Skeletal muscle tissue (tissue), 4 donors: ENCODE results near the gene HPN. TPM values are rescaled to one million over a fixed set of nuclear protein-coding genes. Genes with fewer than 3 reads are reported as not detected.
"Not testable (repeated sequence)": the region's sequence is repeated elsewhere in the genome, so short reads cannot be mapped to it uniquely, and the experiment has no call there.

ENCODE experiments used
- H3K27ac ChIP-seq: one replicate; pipeline ENCODE4 v1.7.0; 2013; ENCODE audit warnings: mild to moderate bottlenecking, low read depth, low read length, inconsistent platforms
- H3K27me3 ChIP-seq, 3 donors: one replicate each; pipeline ENCODE4 v1.7.0; 2013; ENCODE audit warnings: low read length in 3 of 3; ENCODE audit not compliant: control insufficient read depth in 3 of 3, insufficient read depth in 3 of 3
- H3K36me3 ChIP-seq, 3 donors: one replicate each; pipeline ENCODE4 v1.7.0; 2013; ENCODE audit warnings: low read length in 3 of 3; ENCODE audit not compliant: control insufficient read depth in 3 of 3, insufficient read depth in 3 of 3
- H3K4me1 ChIP-seq, 3 donors: one replicate each; pipeline ENCODE4 v1.7.0; 2013; ENCODE audit warnings: low read length in 3 of 3, mild to moderate bottlenecking in 3 of 3; ENCODE audit not compliant: control insufficient read depth in 3 of 3, insufficient read depth in 3 of 3
- H3K4me3 ChIP-seq, 3 donors: one replicate each; pipeline ENCODE4 v1.7.0; 2013; ENCODE audit warnings: low read length in 3 of 3
- H3K9ac ChIP-seq, 3 donors: one replicate each; pipeline ENCODE4 v1.7.0; 2013; ENCODE audit warnings: low read length in 3 of 3, mild to moderate bottlenecking in 3 of 3, moderate library complexity in 2 of 3, low read depth in 1 of 3
- H3K9me3 ChIP-seq, 3 donors: one replicate each; pipeline ENCODE4 v1.7.0; 2013; ENCODE audit warnings: low read length in 3 of 3; ENCODE audit not compliant: control insufficient read depth in 3 of 3
- total RNA-seq: library from RNA; depleted of rRNA; stranded (reverse); fragments of >200 nt; gene quantifications from one replicate; pipeline ENCODE4 v1.2.3, GENCODE V29; 2014
- donor health status: Osteomylitis.

The HPN gene
- total RNA-seq: 0.52 TPM

DNA sequence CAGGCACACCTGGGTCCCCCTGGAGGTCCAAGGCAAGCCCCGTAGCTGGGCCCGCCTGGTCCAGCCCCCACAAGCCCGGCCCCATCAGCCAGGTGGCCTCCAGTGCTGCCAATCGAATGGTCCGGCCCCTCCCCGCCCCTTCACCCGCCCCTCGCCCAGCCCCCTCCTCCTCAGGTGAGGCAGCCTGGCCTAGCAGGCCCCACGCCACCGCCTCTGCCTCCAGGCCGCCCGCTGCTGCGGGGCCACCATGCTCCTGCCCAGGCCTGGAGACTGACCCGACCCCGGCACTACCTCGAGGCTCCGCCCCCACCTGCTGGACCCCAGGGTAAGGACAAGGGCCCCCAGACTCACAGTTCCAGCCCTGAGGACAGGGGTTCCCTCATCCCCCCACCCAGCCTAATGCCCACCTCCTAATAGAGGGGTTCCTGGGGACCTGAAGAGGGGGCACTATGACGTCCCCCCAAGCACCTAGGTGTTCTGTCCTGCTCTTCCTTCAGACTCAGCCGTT, at the start of gene HPN:
Gene HPN (plus strand): TSS at position 174 of the 508 bp plus-strand sequence. CDS start 786 bp downstream, outside the sequence.
- Histone ChIP-seq H3K4me1 (peaks cover 61 to 90% (median 85%) of the 10 kb centered on the region in 3 donors), H3K4me3 (peak within 1 kb of the TSS; percentile 46 to 52 (median 46)), H3K27me3 (no peaks in the 10 kb centered on the region), H3K9me3 (no peaks in the 10 kb centered on the region), H3K9ac (peak within 1 kb of the TSS; percentile 77 to 85 (median 83)), H3K36me3 (peaks cover 9 to 12% (median 10%) of the 10 kb centered on the region in 3 donors), H3K27ac (peak within 1 kb of the TSS; percentile 96)

DNA sequence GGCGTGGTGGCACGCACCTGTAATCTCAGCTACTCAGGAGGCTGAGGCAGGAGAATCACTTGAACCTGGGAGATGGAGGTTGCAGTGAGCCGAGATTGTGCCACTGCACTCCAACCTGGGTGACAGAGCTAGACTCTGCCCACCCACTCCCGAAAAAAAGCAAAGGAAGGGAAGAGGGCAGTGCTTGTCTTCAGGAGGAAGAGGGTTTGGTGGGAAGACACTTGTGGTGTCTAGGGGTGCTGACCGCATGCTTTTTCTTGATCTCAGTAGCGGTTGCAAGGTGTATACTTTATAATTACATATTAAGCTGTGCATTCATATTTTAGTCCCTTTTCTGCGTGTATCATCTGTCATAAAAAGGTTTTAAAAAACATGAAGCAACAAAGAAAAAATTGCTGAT, 48.9 kb upstream of the HPN start:
- H3K36me3 ChIP-seq, H3K4me3 ChIP-seq, H3K27ac ChIP-seq, H3K27me3 ChIP-seq, H3K9ac ChIP-seq, H3K9me3 ChIP-seq: not testable (repeated sequence)
- H3K4me1 ChIP-seq: peaks cover 9 to 35% (median 22%) of the 10 kb centered on the region in 3 donors

DNA sequence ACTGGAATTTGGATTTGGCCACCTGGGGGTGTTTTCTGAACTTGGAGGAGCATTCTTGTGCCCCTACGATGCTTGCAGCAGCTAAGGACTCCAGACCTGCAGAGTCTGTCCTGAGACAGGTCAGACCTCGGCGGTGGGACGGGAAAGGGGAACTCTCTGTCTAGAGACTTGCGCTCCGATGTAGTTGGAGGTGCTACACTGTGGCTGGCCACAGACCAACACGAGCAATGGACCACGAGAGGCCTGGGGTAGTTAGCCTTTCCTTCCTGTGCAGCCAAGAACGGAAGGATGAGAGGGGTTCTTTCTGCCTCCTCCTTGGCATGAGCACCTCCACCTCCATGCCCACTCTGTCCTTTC, 47.3 kb upstream of the HPN start:
- Histone ChIP-seq H3K9ac (peak overlapping the region; percentile 86 to 87 (median 87)), H3K4me1 (peaks cover 16 to 47% (median 30%) of the 10 kb centered on the region in 3 donors), H3K27me3 (no peaks in the 10 kb centered on the region), H3K36me3 (peaks cover 0 to 6% (median 5%) of the 10 kb centered on the region in 3 donors), H3K4me3 (peak overlapping the region; percentile 68 to 78 (median 76)), H3K9me3 (no peaks in the 10 kb centered on the region), H3K27ac (peak overlapping the region; percentile 94)

DNA sequence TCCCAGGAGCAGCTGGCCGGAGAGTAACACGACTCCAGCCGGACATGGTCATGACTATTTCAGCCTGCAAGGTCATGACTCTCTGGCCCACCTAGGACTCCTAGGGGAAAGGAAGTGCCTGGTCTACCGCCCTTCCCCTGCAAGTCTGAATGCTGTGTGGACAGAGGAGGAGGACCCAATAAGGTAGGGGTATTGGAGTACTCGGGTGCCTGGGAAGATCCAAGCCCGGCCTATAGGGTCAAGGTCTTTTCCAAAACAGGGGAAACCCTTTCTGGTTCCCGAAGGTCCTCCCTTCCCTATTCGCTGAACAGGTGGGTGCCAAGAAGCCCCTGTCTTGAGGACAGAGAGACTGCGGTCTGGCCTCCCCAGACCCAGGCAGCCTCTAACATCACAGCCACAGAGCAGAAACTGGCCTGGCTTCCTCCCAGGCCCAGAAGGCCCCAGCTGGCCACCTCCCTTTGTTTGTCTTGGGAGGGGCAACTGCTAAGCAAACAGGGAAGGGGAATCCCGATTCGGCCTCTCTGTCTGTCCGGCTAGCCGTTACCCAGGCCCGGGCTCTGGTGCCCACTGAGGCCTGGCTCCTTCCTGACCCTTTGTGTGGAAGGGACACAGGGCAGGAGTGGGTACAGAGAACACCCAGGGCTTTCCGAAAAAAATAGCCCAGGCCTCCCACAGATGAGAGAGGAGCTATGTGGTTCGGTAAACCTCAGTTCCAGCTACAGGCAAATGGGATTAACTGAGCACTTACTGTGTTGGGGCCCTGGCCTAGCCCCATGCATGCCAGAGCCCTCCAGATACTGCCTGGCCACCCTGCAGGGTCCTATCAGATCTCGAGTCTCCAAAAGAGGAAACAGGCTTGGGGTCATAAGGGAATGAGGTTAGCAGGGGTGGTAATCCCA, 46.6 kb upstream of the HPN start:
- Histone ChIP-seq H3K9ac (peak overlapping the region; percentile 86 to 87 (median 87)), H3K27ac (peak overlapping the region; percentile 94), H3K4me1 (peaks cover 21 to 52% (median 35%) of the 10 kb centered on the region in 3 donors), H3K36me3 (peaks cover 0 to 6% (median 5%) of the 10 kb centered on the region in 3 donors), H3K4me3 (peak overlapping the region; percentile 68 to 78 (median 76)), H3K27me3 (no peaks in the 10 kb centered on the region), H3K9me3 (no peaks in the 10 kb centered on the region)

DNA sequence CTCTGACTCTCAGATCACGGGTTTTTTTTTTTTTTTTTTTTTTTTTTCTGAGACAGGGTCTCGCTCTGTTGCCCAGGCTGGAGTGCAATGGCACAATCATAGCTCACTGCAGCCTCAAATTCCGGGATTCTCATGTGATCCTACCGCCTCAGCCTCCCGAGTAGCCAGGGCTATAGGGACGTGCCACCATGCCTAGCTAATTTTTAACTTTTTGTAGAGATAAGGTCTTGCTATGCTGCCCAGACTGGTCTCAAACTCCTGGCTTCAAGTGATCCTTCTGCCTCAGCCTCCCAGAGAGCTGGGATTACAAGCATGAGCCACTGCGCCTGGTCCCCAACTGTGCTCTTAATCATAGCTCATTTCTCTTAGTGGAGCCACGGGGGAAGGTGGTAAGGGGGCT, 46.0 kb upstream of the HPN start:
- Histone ChIP-seq H3K27me3 (no peaks in the 10 kb centered on the region), H3K27ac (peak overlapping the region; percentile 94), H3K4me3 (peak overlapping the region; percentile 68 to 78 (median 76)), H3K9me3 (no peaks in the 10 kb centered on the region), H3K36me3 (peaks cover 0 to 6% (median 5%) of the 10 kb centered on the region in 3 donors), H3K9ac (peak overlapping the region; percentile 86 to 87 (median 87)), H3K4me1 (peaks cover 23 to 52% (median 35%) of the 10 kb centered on the region in 3 donors)

DNA sequence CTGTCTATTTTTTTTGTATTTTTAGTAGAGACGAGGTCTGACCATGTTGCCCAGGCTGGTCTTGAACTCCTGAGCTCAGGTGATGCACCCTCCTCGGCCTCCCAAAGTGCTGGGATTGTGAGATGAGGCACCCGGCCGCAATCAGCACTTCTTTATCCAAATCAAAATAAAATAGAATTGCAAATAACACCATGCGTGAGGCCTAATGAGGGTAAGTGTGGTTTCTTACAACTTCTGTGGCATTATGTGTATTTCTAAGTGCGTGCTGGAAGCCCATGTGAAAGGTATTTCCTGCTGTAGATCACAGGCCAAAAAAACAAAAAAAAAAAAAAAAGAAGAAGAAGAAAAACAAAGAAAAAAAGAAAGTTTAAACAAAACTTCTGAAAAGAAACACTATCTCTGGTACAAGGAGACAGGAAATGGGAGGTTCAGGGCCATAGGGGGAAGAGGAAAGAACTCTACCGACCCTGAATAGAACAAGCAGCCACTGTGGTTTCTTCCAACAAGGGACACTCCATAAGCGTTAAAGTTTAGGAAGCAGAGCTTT, 44.4 kb upstream of the HPN start:
- peaks cover 3 to 6% (median 5%) of the 10 kb centered on the region in 3 donors for H3K36me3 ChIP-seq
- H3K9ac ChIP-seq: no peak overlapping the region
- H3K9me3 ChIP-seq: no peaks in the 10 kb centered on the region
- no peaks in the 10 kb centered on the region for H3K27me3 ChIP-seq
- peak overlapping the region; percentile 94 for H3K27ac ChIP-seq
- H3K4me3 ChIP-seq: no peak overlapping the region
- H3K4me1 ChIP-seq: peaks cover 27 to 64% (median 41%) of the 10 kb centered on the region in 3 donors

DNA sequence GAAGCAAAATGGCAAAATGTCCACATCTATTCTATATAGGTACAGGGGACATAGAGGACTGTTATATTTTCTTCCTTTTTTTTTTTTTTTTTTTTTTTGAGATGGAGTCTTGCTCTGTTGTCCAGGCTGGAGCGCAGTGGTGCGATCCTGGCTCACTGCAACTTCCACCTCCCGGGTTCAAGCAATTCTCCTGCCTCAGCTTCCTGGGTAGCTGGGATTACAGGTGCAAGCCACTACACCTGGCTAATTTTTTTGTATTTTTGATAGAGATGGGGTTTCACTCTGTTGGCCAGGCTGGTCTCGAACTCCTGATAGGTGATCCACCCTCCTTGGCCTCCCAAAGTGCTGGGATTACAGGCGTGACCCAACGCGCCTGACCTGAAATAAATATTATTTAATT, 43.3 kb upstream of the HPN start:
- not testable (repeated sequence) for H3K27me3 ChIP-seq, H3K9ac ChIP-seq, H3K27ac ChIP-seq, H3K4me3 ChIP-seq, H3K36me3 ChIP-seq, H3K9me3 ChIP-seq
- peaks cover 27 to 75% (median 48%) of the 10 kb centered on the region in 3 donors for H3K4me1 ChIP-seq

DNA sequence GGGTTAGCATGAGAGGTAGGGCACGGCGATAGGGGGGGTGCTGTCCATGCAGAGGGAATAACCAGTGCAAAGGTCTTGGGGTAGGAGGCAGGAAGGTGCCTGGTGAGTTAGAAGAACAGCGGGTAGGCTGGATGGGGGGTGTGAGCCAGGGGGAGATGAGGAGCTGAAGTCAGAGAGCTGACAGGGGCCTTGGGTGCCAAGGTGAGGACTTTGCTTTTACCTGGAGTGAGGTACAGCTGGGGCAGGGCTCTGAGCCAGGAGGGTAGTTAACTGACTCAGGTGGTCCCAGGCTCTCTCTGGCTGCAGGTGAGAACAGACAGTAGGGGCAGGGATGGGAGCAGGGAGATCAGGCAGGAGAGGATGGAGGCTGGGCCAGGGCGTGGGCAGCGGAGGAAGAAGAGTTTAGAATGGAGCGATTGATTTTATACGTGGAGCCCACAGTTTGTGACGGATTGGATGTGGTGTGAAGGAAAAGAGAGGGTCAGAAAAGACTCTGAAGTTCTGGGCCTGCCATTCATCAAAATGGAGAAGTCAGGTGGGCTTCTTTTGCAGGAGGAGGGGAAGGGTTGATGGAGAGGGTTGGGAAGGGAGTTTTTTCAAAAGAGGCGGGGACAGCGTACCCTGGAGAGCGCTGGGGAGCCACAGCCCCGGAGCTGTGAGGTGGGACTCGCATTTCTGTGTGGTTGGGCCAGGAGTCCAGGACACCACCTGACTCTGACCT, 42.6 kb upstream of the HPN start:
- Histone ChIP-seq H3K36me3 (peaks cover 6 to 9% (median 8%) of the 10 kb centered on the region in 3 donors), H3K9me3 (no peaks in the 10 kb centered on the region), H3K27me3 (no peaks in the 10 kb centered on the region), H3K9ac (peak overlapping the region; percentile 92 to 94 (median 93)), H3K4me1 (peaks cover 33 to 78% (median 49%) of the 10 kb centered on the region in 3 donors), H3K4me3 (peak overlapping the region; percentile 78 to 81 (median 79)), H3K27ac (peak overlapping the region; percentile 98)

DNA sequence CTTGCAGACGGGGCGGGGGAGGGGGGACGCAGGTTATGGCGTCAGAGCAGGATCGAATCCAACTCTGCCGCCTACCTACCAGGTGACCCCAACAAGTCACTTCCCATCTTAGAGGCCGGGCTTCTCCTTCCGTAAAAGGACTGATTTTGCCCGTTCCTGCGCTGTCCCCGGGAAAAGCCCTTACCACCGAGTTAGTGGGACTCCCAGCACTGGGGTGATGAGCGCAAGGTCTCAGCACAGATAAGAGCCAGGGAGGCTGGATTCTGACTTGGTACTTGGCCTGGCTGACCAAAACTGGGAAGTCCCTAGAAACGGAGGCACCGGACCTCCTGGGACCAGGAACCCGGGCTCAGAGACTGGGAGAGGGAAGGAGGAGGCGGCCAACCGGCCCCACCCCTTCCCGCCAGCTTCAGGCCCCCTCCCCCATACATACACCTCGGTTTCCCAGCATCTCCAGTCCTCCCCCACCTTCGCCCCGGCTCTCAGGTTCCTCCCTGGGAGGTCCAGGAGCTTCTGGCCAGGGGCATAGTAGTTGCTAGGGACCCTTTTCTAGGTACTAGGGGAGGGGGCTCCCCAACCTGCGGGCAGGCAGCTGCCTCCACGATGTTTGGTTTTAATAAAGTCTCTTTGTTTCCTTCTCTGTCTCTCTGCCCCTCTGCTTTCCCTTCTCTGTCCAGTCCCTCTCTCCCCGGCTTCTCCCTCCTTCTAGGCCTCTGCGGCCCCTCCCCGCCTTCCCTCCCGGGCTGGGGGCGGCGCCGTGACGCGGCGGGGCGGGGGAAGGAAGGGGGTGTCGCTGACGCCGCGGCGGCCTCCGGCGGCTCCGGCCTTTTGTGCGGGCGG, 41.8 kb upstream of the HPN start, which contains the start of gene GRAMD1A:
Gene GRAMD1A (plus strand): TSS at position 826 of the 840 bp plus-strand sequence. CDS start 156 bp downstream, outside the sequence.
- Histone ChIP-seq H3K36me3 (peaks cover 8 to 15% (median 13%) of the 10 kb centered on the region in 3 donors), H3K27ac (peak within 1 kb of the TSS; percentile 98), H3K9me3 (no peaks in the 10 kb centered on the region), H3K4me3 (peak within 1 kb of the TSS; percentile 79 to 83 (median 81)), H3K9ac (peak within 1 kb of the TSS; percentile 92 to 94 (median 93)), H3K4me1 (peaks cover 29 to 75% (median 46%) of the 10 kb centered on the region in 3 donors), H3K27me3 (no peaks in the 10 kb centered on the region)
